ENCODE measurements around the gene CHAC1.

- TF ChIP-seq CTCF (conservative IDR thresholded peaks at IDR 0.05; ENCODE audit: low read length) (no peak), EZH2phosphoT487 (IDR thresholded peaks at IDR 0.05; ENCODE audit: borderline replicate concordance) (no peak)
These were observed 21.6 kb downstream of the CHAC1 start for GRCh38 chr15:40974879-40975278.
